KMS-11 (cell line): Measurements from ENCODE around the gene HTRA3.

Experiments used
- H2AFZ ChIP-seq: fragments of 200-600 bp; sonication (generic); 2 replicates; pipeline ENCODE4 v1.6.1; 2016; ENCODE audit warnings: antibody characterized with exemption, mixed run types, low read depth
- H3K27ac ChIP-seq: fragments of 200-600 bp; sonication (generic); 2 replicates; pipeline ENCODE4 v1.6.1; 2016; ENCODE audit warnings: mild to moderate bottlenecking, mixed run types
- H3K27me3 ChIP-seq: fragments of 200-600 bp; sonication (generic); 2 replicates; pipeline ENCODE4 v1.6.1; 2017; ENCODE audit warnings: mild to moderate bottlenecking, low read depth, mixed run types, moderate library complexity; ENCODE audit not compliant: insufficient read depth
- H3K36me3 ChIP-seq: fragments of 200-600 bp; sonication (generic); 2 replicates; pipeline ENCODE4 v1.6.1; 2017; ENCODE audit warnings: mild to moderate bottlenecking, mixed run types; ENCODE audit not compliant: insufficient read depth
- H3K4me1 ChIP-seq: fragments of 200-600 bp; sonication (generic); 2 replicates; pipeline ENCODE4 v1.6.1; 2016; ENCODE audit warnings: mild to moderate bottlenecking, low read depth, mixed run types; ENCODE audit not compliant: poor library complexity, severe bottlenecking
- H3K4me2 ChIP-seq: fragments of 200-600 bp; sonication (generic); 2 replicates; pipeline ENCODE4 v1.7.0; 2016; ENCODE audit warnings: mild to moderate bottlenecking, mixed run types
- H3K4me3 ChIP-seq: fragments of 200-600 bp; sonication (generic); IDR thresholded peaks from 2 replicates; pipeline ENCODE4 v1.6.1; 2017; ENCODE audit warnings: low read depth, low read length, mixed read lengths; ENCODE audit not compliant: insufficient read depth
- H3K79me2 ChIP-seq: fragments of 200-600 bp; sonication (generic); 2 replicates; pipeline ENCODE4 v1.6.1; 2016; ENCODE audit warnings: low read depth, mixed run types; ENCODE audit not compliant: insufficient read depth
- H3K9ac ChIP-seq: fragments of 200-600 bp; sonication (generic); 2 replicates; pipeline ENCODE4 v1.6.1; 2016; ENCODE audit warnings: mild to moderate bottlenecking, mixed run types
- H4K20me1 ChIP-seq: fragments of 200-600 bp; sonication (generic); 2 replicates; pipeline ENCODE4 v1.6.1; 2016; ENCODE audit warnings: mild to moderate bottlenecking, mixed run types; ENCODE audit not compliant: insufficient read depth
- CTCF ChIP-seq: fragments of 200-600 bp; sonication (generic); conservative IDR thresholded peaks from 2 replicates; pipeline ENCODE4 v1.6.1; 2017; ENCODE audit warnings: low read depth, mild to moderate bottlenecking, antibody characterized with exemption, low read length, moderate library complexity, mixed read lengths

HTRA3 gene

GRCh38 chr4:8306511-8307021, 37.0 kb downstream of the HTRA3 start:
- H3K79me2 ChIP-seq, result no peaks in the 10 kb centered on the region
- no peaks in the 10 kb centered on the region for H3K36me3 ChIP-seq
- no peak overlapping the region for H3K4me2 ChIP-seq
- H3K9ac ChIP-seq, result no peak overlapping the region
- no peak overlapping the region for H2AFZ ChIP-seq
- TF ChIP-seq CTCF, result no peak
- H3K27me3 ChIP-seq, result no peaks in the 10 kb centered on the region
- no peaks in the 10 kb centered on the region for H3K4me1 ChIP-seq
- no peaks in the 10 kb centered on the region for H4K20me1 ChIP-seq
- H3K27ac ChIP-seq, result no peak overlapping the region
- H3K4me3 ChIP-seq, result no peak overlapping the region

- Histone ChIP-seq H4K20me1 (no peaks in the 10 kb centered on the region), H3K36me3 (no peaks in the 10 kb centered on the region), H3K79me2 (no peaks in the 10 kb centered on the region), H2AFZ (no peak overlapping the region), H3K4me3 (no peak overlapping the region), H3K27me3 (no peaks in the 10 kb centered on the region), H3K4me1 (no peaks in the 10 kb centered on the region), H3K4me2 (no peak overlapping the region), H3K9ac (no peak overlapping the region), H3K27ac (no peak overlapping the region)
- TF ChIP-seq CTCF, result no peak
Observed at GRCh38 chr4:8307121-8307520, 37.6 kb downstream of the HTRA3 start.

- H3K27me3 ChIP-seq, result no peaks in the 10 kb centered on the region
- H2AFZ ChIP-seq, result no peak overlapping the region
- H3K4me1 ChIP-seq, result no peaks in the 10 kb centered on the region
- H3K4me3 ChIP-seq, result no peak overlapping the region
- no peak for TF ChIP-seq CTCF
- no peaks in the 10 kb centered on the region for H3K36me3 ChIP-seq
- H3K9ac ChIP-seq, result no peak overlapping the region
- no peak overlapping the region for H3K4me2 ChIP-seq
- no peaks in the 10 kb centered on the region for H4K20me1 ChIP-seq
- H3K27ac ChIP-seq, result no peak overlapping the region
- no peaks in the 10 kb centered on the region for H3K79me2 ChIP-seq
Observed at GRCh38 chr4:8307714-8308113, 38.2 kb downstream of the HTRA3 start.

- Histone ChIP-seq H3K4me3 (no peak overlapping the region), H4K20me1 (no peaks in the 10 kb centered on the region), H3K27me3 (no peaks in the 10 kb centered on the region), H3K4me2 (no peak overlapping the region), H3K79me2 (no peaks in the 10 kb centered on the region), H3K36me3 (no peaks in the 10 kb centered on the region), H3K27ac (no peak overlapping the region), H2AFZ (no peak overlapping the region), H3K4me1 (no peaks in the 10 kb centered on the region), H3K9ac (no peak overlapping the region)
- TF ChIP-seq CTCF, result no peak
Observed at GRCh38 chr4:8308144-8308543, 38.6 kb downstream of the HTRA3 start.
